ENCODE measurements around the gene DAB1.

The DAB1 gene

GRCh38 chr1:57362480-57362879, 61.4 kb downstream of the DAB1 start:
- Histone ChIP-seq H3K27ac (no peak overlapping the region), H3K27me3 (ENCODE audit: control insufficient read depth, insufficient read depth, low read length) (no peaks in the 10 kb centered on the region), H2AFZ (no peak overlapping the region), H3K36me3 (ENCODE audit: control insufficient read depth, insufficient read depth, low read length) (no peaks in the 10 kb centered on the region), H3K9ac (no peak overlapping the region), H3K4me2 (ENCODE audit: low read length) (no peak overlapping the region), H3K79me2 (no peaks in the 10 kb centered on the region), H3K4me1 (no peaks in the 10 kb centered on the region), H3K4me3 (ENCODE audit: low read depth, low read length) (no peak overlapping the region), H3K9me3 (ENCODE audit: control insufficient read depth, low read length) (no peaks in the 10 kb centered on the region)
- TF ChIP-seq, protein P1, sequence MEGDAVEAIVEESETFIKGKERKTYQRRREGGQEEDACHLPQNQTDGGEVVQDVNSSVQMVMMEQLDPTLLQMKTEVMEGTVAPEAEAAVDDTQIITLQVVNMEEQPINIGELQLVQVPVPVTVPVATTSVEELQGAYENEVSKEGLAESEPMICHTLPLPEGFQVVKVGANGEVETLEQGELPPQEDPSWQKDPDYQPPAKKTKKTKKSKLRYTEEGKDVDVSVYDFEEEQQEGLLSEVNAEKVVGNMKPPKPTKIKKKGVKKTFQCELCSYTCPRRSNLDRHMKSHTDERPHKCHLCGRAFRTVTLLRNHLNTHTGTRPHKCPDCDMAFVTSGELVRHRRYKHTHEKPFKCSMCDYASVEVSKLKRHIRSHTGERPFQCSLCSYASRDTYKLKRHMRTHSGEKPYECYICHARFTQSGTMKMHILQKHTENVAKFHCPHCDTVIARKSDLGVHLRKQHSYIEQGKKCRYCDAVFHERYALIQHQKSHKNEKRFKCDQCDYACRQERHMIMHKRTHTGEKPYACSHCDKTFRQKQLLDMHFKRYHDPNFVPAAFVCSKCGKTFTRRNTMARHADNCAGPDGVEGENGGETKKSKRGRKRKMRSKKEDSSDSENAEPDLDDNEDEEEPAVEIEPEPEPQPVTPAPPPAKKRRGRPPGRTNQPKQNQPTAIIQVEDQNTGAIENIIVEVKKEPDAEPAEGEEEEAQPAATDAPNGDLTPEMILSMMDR (IDR thresholded peaks at IDR 0.05) = no peak

DNA sequence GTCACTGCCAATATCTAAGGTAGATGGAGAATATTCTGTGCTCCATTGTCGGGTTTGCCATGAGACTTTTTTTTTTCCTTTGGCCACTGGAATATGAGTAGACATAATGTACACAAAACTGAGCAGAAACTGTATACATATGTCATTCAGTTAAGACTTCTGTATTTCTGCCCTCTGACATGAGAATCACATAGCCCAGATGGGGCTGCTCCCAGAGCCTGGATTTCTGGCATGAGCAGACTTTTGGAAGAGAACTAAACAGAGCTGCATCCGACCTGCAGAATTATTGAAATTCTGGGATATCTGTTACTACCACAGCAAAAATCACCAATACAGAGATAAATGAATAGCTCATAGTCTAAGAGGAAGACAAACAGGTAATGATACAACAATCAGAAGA, 62.3 kb downstream of the DAB1 start:
- H3K79me2 ChIP-seq = no peaks in the 10 kb centered on the region
- H3K36me3 ChIP-seq (ENCODE audit: control insufficient read depth, insufficient read depth, low read length) = no peaks in the 10 kb centered on the region
- no peaks in the 10 kb centered on the region for H3K9me3 ChIP-seq (ENCODE audit: control insufficient read depth, low read length)
- no peak overlapping the region for H2AFZ ChIP-seq
- H3K4me1 ChIP-seq = no peaks in the 10 kb centered on the region
- no peak overlapping the region for H3K9ac ChIP-seq
- H3K4me3 ChIP-seq (ENCODE audit: low read depth, low read length) = no peak overlapping the region
- no peak overlapping the region for H3K27ac ChIP-seq
- TF ChIP-seq, protein P1 (IDR thresholded peaks at IDR 0.05) = no peak
- no peaks in the 10 kb centered on the region for H3K27me3 ChIP-seq (ENCODE audit: control insufficient read depth, insufficient read depth, low read length)
- no peak overlapping the region for H3K4me2 ChIP-seq (ENCODE audit: low read length)

- TF ChIP-seq, protein P1 (IDR thresholded peaks at IDR 0.05) = no peak
- no peaks in the 10 kb centered on the region for H3K9me3 ChIP-seq (ENCODE audit: control insufficient read depth, low read length)
- no peaks in the 10 kb centered on the region for H3K27me3 ChIP-seq (ENCODE audit: control insufficient read depth, insufficient read depth, low read length)
These were observed 62.9 kb downstream of the DAB1 start for GRCh38 chr1:57360846-57361407.

DNA sequence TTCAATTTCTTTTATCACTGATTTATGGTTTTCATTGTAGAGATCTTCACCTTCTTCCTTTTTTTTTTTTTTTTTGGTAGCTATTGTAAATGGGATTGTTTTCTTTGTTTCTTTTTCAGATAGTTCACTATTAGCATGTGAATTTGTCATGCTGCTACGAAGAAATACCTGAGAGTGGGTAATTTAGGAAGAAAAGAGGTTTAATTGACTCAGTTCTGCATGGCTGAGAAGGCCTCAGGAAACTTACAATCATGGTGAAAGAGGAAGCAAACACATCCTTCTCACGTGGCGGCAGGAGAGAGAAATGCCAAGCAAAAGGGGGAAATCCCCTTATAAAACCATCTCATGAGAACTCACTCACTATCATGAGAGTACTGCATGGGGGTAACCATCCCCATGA, 66.4 kb downstream of the DAB1 start:
- H3K36me3 ChIP-seq (ENCODE audit: control insufficient read depth, insufficient read depth, low read length) = no peaks in the 10 kb centered on the region
- H3K27ac ChIP-seq = no peak overlapping the region
- H3K4me3 ChIP-seq (ENCODE audit: low read depth, low read length) = no peak overlapping the region
- H3K4me2 ChIP-seq (ENCODE audit: low read length) = no peak overlapping the region
- H3K27me3 ChIP-seq (ENCODE audit: control insufficient read depth, insufficient read depth, low read length) = no peaks in the 10 kb centered on the region
- no peak overlapping the region for H3K9ac ChIP-seq
- H3K4me1 ChIP-seq = no peaks in the 10 kb centered on the region
- TF ChIP-seq, protein P1 (IDR thresholded peaks at IDR 0.05) = no peak
- H2AFZ ChIP-seq = no peak overlapping the region
- H3K79me2 ChIP-seq = no peaks in the 10 kb centered on the region
- no peaks in the 10 kb centered on the region for H3K9me3 ChIP-seq (ENCODE audit: control insufficient read depth, low read length)

More at GRCh38 chr1:57360846-57361407, 62.9 kb downstream of the DAB1 start:
- Histone ChIP-seq H3K27ac (no peak overlapping the region), H2AFZ (no peak overlapping the region), H3K9ac (no peak overlapping the region), H3K4me2 (ENCODE audit: low read length) (no peak overlapping the region), H3K36me3 (ENCODE audit: control insufficient read depth, insufficient read depth, low read length) (no peaks in the 10 kb centered on the region), H3K4me1 (no peaks in the 10 kb centered on the region), H3K79me2 (no peaks in the 10 kb centered on the region), H3K4me3 (ENCODE audit: low read depth, low read length) (no peak overlapping the region)

DNA sequence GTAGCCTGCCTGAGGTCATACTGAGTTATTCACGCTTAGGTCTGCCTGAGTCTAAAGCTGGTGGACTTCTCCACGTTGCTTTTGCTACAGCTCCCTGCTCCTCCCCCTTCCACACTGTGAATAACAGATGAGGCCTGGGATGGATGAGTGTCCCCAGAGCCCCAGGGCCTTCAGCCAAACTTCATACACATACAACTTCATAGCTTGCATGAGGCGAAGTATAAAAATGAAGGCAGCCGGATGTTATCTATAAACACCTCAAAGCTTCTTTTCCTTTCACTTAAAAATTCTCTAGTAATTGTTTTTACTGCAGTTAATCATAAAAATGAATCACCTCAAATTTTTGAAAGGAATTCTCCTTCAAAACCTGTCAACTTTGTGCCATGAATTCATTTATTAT, 70.2 kb downstream of the DAB1 start:
- H3K27ac ChIP-seq = no peak overlapping the region
- H3K4me2 ChIP-seq (ENCODE audit: low read length) = no peak overlapping the region
- H3K9ac ChIP-seq = no peak overlapping the region
- H3K4me1 ChIP-seq = no peaks in the 10 kb centered on the region
- no peaks in the 10 kb centered on the region for H3K27me3 ChIP-seq (ENCODE audit: control insufficient read depth, insufficient read depth, low read length)
- H3K4me3 ChIP-seq (ENCODE audit: low read depth, low read length) = no peak overlapping the region
- H3K79me2 ChIP-seq = no peaks in the 10 kb centered on the region
- no peaks in the 10 kb centered on the region for H3K36me3 ChIP-seq (ENCODE audit: control insufficient read depth, insufficient read depth, low read length)
- H3K9me3 ChIP-seq (ENCODE audit: control insufficient read depth, low read length) = no peaks in the 10 kb centered on the region
- H2AFZ ChIP-seq = no peak overlapping the region
- TF ChIP-seq, protein P1 (IDR thresholded peaks at IDR 0.05) = no peak
